Karpas-422 (cell line): ENCODE measurements around the gene RPS2. TPM values are rescaled to one million over a fixed set of nuclear protein-coding genes. Genes with fewer than 3 reads are reported as not detected.
"Not testable (repeated sequence)": the region's sequence is repeated elsewhere in the genome, so short reads cannot be mapped to it uniquely, and the experiment has no call there.

Experiments used
- DNase-seq: peaks from one replicate; pipeline ENCODE4 v3.0.0-alpha.2; 2015
- H2AFZ ChIP-seq: fragments of 200-600 bp; sonication (generic); 2 replicates; pipeline ENCODE4 v1.6.1; 2014; ENCODE audit warnings: antibody characterized with exemption, low read length, mixed read lengths
- H3K27ac ChIP-seq: fragments of 200-600 bp; sonication (generic); 2 replicates; pipeline ENCODE4 v1.5.1; 2014; ENCODE audit warnings: mild to moderate bottlenecking, low read length, moderate library complexity
- H3K27me3 ChIP-seq: fragments of 200-600 bp; sonication (generic); 2 replicates; pipeline ENCODE4 v1.6.1; 2014; ENCODE audit warnings: low read length, mixed read lengths
- H3K36me3 ChIP-seq: fragments of 200-600 bp; sonication (generic); 2 replicates; pipeline ENCODE4 v1.6.1; 2014; ENCODE audit warnings: low read length, mixed read lengths; ENCODE audit not compliant: insufficient read depth
- H3K4me1 ChIP-seq: fragments of 200-600 bp; sonication (generic); 2 replicates; pipeline ENCODE4 v1.6.1; 2014; ENCODE audit warnings: mild to moderate bottlenecking, low read length, mixed read lengths
- H3K4me2 ChIP-seq: fragments of 200-600 bp; sonication (generic); 2 replicates; pipeline ENCODE4 v1.6.1; 2014; ENCODE audit warnings: low read length, low read depth, mild to moderate bottlenecking; ENCODE audit not compliant: poor library complexity, severe bottlenecking
- H3K4me3 ChIP-seq: fragments of 200-600 bp; sonication (generic); 2 replicates; pipeline ENCODE4 v1.5.1; 2014; ENCODE audit warnings: mild to moderate bottlenecking, antibody characterized with exemption, low read length, mixed read lengths
- H3K79me2 ChIP-seq: fragments of 200-600 bp; sonication (generic); 2 replicates; pipeline ENCODE4 v1.6.1; 2014; ENCODE audit warnings: mild to moderate bottlenecking, low read length, mixed read lengths
- H3K9ac ChIP-seq: fragments of 200-600 bp; sonication (generic); 2 replicates; pipeline ENCODE4 v1.6.0; 2014; ENCODE audit warnings: low read length
- H3K9me2 ChIP-seq: fragments of 200-600 bp; sonication (generic), shearing (Covaris generic); replicated peaks from 2 replicates; pipeline ENCODE4 v1.6.0; 2014; ENCODE audit warnings: mild to moderate bottlenecking, low read length, moderate library complexity; ENCODE audit not compliant: insufficient read depth
- H3K9me3 ChIP-seq: fragments of 300-700, 200-600 bp; sonication (generic); 2 replicates; pipeline ENCODE4 v1.6.1; 2014; ENCODE audit warnings: low read length, mixed read lengths
- H4K20me1 ChIP-seq: fragments of 200-600 bp; sonication (generic); 2 replicates; pipeline ENCODE4 v1.6.1; 2014; ENCODE audit warnings: mild to moderate bottlenecking, antibody characterized with exemption, low read length, low read depth; ENCODE audit not compliant: insufficient read depth
- total RNA-seq: library from RNA; depleted of rRNA; stranded (reverse); fragments of >200 nt; shearing (Covaris generic); gene quantifications from 2 replicates; pipeline ENCODE4 v1.2.3, GENCODE V29; 2014; ENCODE audit warnings: low replicate concordance

Gene RPS2
- total RNA-seq, 1 experiment from 2014 or later = 3,837 TPM

GRCh38 chr16:1920122-1920521 is 44.5 kb downstream of the RPS2 start:
- not testable (repeated sequence) for H3K9me3 ChIP-seq, H3K79me2 ChIP-seq, H3K27ac ChIP-seq, H3K4me2 ChIP-seq, DNase-seq, H3K27me3 ChIP-seq, H3K36me3 ChIP-seq, H2AFZ ChIP-seq, H4K20me1 ChIP-seq, H3K9ac ChIP-seq, H3K4me3 ChIP-seq, H3K9me2 ChIP-seq, H3K4me1 ChIP-seq

GRCh38 chr16:1919327-1919998 is 45.2 kb downstream of the RPS2 start:
- Histone ChIP-seq H3K4me2 (no peak overlapping the region), H3K9ac (no peak overlapping the region), H4K20me1 (no peaks in the 10 kb centered on the region), H3K4me1 (no peaks in the 10 kb centered on the region), H3K9me3 (no peaks in the 10 kb centered on the region), H3K36me3 (no peaks in the 10 kb centered on the region), H3K79me2 (no peaks in the 10 kb centered on the region), H3K4me3 (no peak overlapping the region), H3K9me2 (no peaks in the 10 kb centered on the region), H2AFZ (no peak overlapping the region), H3K27ac (no peak overlapping the region), H3K27me3 (no peaks in the 10 kb centered on the region)
- no peak for DNase-seq

GRCh38 chr16:1918351-1919326 is 46.0 kb downstream of the RPS2 start, which contains the start of gene HS3ST6:
Gene HS3ST6, minus strand, starts transcription at chr16:1918415. Its CDS starts 92 bp downstream, at chr16:1918323.
- Histone ChIP-seq H3K79me2 (no peaks in the 10 kb centered on the region), H3K4me3 (no peak within 1 kb of the TSS), H3K36me3 (no peaks in the 10 kb centered on the region), H2AFZ (no peak within 1 kb of the TSS), H3K9ac (no peak within 1 kb of the TSS), H3K9me3 (no peaks in the 10 kb centered on the region), H3K27me3 (no peaks in the 10 kb centered on the region), H4K20me1 (no peaks in the 10 kb centered on the region), H3K4me2 (no peak within 1 kb of the TSS), H3K9me2 (no peaks in the 10 kb centered on the region), H3K4me1 (no peaks in the 10 kb centered on the region), H3K27ac (no peak within 1 kb of the TSS)
- DNase-seq = no peak

- no peaks in the 10 kb centered on the region for H3K79me2 ChIP-seq
- DNase-seq = no peak
- H3K4me2 ChIP-seq = no peak overlapping the region
- no peaks in the 10 kb centered on the region for H4K20me1 ChIP-seq
- H3K9me3 ChIP-seq = no peaks in the 10 kb centered on the region
- H3K27me3 ChIP-seq = no peaks in the 10 kb centered on the region
- no peak overlapping the region for H2AFZ ChIP-seq
- H3K9me2 ChIP-seq = no peaks in the 10 kb centered on the region
- H3K27ac ChIP-seq = no peak overlapping the region
- no peak overlapping the region for H3K4me3 ChIP-seq
- H3K9ac ChIP-seq = no peak overlapping the region
- no peaks in the 10 kb centered on the region for H3K4me1 ChIP-seq
- H3K36me3 ChIP-seq = no peaks in the 10 kb centered on the region
Measured at GRCh38 chr16:1917665-1918350, 46.8 kb downstream of the RPS2 start.

- DNase-seq = no peak
- H3K27ac ChIP-seq = no peak overlapping the region
- H3K4me2 ChIP-seq = no peak overlapping the region
- H3K9me2 ChIP-seq = no peaks in the 10 kb centered on the region
- no peaks in the 10 kb centered on the region for H3K79me2 ChIP-seq
- H3K4me1 ChIP-seq = no peaks in the 10 kb centered on the region
- H2AFZ ChIP-seq = no peak overlapping the region
- H3K9me3 ChIP-seq = no peaks in the 10 kb centered on the region
- H4K20me1 ChIP-seq = no peaks in the 10 kb centered on the region
- no peak overlapping the region for H3K9ac ChIP-seq
- H3K4me3 ChIP-seq = no peak overlapping the region
- H3K27me3 ChIP-seq = no peaks in the 10 kb centered on the region
- H3K36me3 ChIP-seq = no peaks in the 10 kb centered on the region
Measured at GRCh38 chr16:1917056-1917664, 47.5 kb downstream of the RPS2 start.

GRCh38 chr16:1916640-1916990 is 48.0 kb downstream of the RPS2 start:
- Histone ChIP-seq H3K36me3 (no peaks in the 10 kb centered on the region), H3K4me3 (no peak overlapping the region), H3K9me3 (no peaks in the 10 kb centered on the region), H3K4me1 (no peaks in the 10 kb centered on the region), H3K9ac (no peak overlapping the region), H4K20me1 (no peaks in the 10 kb centered on the region), H2AFZ (no peak overlapping the region), H3K79me2 (no peaks in the 10 kb centered on the region), H3K9me2 (no peaks in the 10 kb centered on the region), H3K27ac (no peak overlapping the region), H3K27me3 (no peaks in the 10 kb centered on the region), H3K4me2 (no peak overlapping the region)
- DNase-seq = no peak

GRCh38 chr16:1915732-1916639 is 48.6 kb downstream of the RPS2 start:
- no peaks in the 10 kb centered on the region for H3K27me3 ChIP-seq
- H3K9ac ChIP-seq = no peak overlapping the region
- no peaks in the 10 kb centered on the region for H3K36me3 ChIP-seq
- no peak for DNase-seq
- no peak overlapping the region for H2AFZ ChIP-seq
- no peak overlapping the region for H3K4me2 ChIP-seq
- no peaks in the 10 kb centered on the region for H3K4me1 ChIP-seq
- H3K79me2 ChIP-seq = no peaks in the 10 kb centered on the region
- H3K27ac ChIP-seq = no peak overlapping the region
- H4K20me1 ChIP-seq = no peaks in the 10 kb centered on the region
- H3K4me3 ChIP-seq = no peak overlapping the region
- H3K9me3 ChIP-seq = no peaks in the 10 kb centered on the region
- H3K9me2 ChIP-seq = no peaks in the 10 kb centered on the region
